Measurements from ENCODE around the gene NMB.
"Not testable (repeated sequence)": the region's sequence is repeated elsewhere in the genome, so short reads cannot be mapped to it uniquely, and the experiment has no call there.

GRCh38 chr15:84641871-84642270, 16.1 kb downstream of the NMB start:
- not testable (repeated sequence) for TF ChIP-seq CTCF (conservative IDR thresholded peaks at IDR 0.05; ENCODE audit: low read depth in 2 of 2); POLR2AphosphoS5 (IDR thresholded peaks at IDR 0.05; ENCODE audit: low read depth); EZH2 (IDR thresholded peaks at IDR 0.05; ENCODE audit: low read depth, unreplicated experiment); EZH2phosphoT487 (IDR thresholded peaks at IDR 0.05; ENCODE audit: unreplicated experiment); REST (IDR thresholded peaks at IDR 0.05; ENCODE audit: unreplicated experiment)
